ENCODE measurements around the gene DHCR7.

Gene DHCR7

DNA sequence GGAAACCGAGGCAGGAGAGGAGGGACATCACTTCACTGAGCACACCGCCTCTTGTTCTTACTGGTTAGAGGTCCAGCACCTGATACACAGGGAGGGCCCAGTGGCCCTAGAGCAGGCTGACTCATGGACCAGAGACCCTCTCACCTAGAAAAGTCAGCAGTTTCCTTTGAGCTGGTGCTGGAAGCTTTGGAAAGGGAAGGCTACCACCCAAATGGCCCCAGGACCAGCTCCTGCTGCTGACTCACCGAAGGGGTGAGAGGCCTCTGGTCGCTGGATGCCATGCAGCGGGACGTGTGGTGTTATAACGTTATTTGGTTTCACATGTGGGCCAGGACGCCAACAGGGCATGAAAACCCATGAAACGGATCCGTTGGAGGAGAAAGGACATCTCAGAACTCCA lies 8.6 kb upstream of the DHCR7 start:
- FAIRE-seq (no peak), DNase-seq (ENCODE audit: low spot score) (no peak)

GRCh38 chr11:71456294-71456693 lies 8.1 kb upstream of the DHCR7 start:
- DNase-seq (ENCODE audit: low spot score) (no peak), FAIRE-seq (no peak)

GRCh38 chr11:71454470-71455113 lies 6.4 kb upstream of the DHCR7 start:
- DNase-seq (ENCODE audit: low spot score) (no peak), FAIRE-seq (no peak)

- FAIRE-seq (no peak), DNase-seq (ENCODE audit: low spot score) (no peak)
These were observed 5.7 kb upstream of the DHCR7 start for GRCh38 chr11:71453918-71454304.

DNA sequence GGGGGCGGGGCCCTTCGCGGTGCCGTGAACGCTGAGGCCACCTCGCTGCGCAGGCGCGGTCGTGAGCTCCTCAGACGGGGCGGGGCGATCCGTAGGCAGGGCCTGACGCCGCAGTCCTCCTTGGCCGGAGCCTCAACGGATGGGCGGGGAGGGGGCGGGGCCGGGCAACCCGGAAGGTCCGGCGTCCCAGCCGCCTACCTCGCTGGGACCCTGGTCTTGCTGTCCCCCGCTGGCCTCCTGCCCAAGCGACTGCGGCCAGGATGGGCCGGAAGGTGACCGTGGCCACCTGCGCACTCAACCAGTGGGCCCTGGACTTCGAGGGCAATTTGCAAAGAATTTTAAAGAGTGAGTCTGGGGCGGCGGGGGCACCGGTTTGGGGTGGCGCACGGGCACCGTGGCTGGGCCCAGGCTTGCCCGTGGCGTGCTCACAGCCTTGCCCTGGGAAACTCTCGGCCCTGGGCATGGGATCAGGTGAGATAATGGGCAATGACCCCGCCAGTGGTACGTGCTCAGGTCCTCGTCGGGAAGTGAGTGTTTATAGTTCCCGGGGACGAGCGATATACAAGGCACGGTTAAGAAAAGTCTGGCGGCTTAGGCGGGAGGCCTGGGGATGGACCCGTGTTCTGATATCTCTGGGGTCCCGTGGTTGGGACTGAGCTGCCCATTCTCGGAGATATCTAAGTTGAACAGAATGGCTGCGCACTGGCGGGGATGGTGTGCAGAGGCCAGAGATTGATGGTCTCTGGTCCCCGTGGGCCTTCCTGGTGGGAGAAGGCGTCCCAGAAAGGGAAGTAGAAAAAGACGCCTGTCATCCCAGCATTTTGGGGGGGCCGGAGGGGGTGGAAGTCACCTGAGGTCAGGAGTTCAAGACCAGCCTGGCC lies 5.1 kb upstream of the DHCR7 start, which contains the start of gene NADSYN1:
Gene NADSYN1, plus strand, starts transcription at position 167 of the 881 bp plus-strand sequence. Its CDS starts 94 bp downstream, at position 261.
- DNase-seq (ENCODE audit: low spot score), result peak; percentile 99
- FAIRE-seq, result no peak

DNA sequence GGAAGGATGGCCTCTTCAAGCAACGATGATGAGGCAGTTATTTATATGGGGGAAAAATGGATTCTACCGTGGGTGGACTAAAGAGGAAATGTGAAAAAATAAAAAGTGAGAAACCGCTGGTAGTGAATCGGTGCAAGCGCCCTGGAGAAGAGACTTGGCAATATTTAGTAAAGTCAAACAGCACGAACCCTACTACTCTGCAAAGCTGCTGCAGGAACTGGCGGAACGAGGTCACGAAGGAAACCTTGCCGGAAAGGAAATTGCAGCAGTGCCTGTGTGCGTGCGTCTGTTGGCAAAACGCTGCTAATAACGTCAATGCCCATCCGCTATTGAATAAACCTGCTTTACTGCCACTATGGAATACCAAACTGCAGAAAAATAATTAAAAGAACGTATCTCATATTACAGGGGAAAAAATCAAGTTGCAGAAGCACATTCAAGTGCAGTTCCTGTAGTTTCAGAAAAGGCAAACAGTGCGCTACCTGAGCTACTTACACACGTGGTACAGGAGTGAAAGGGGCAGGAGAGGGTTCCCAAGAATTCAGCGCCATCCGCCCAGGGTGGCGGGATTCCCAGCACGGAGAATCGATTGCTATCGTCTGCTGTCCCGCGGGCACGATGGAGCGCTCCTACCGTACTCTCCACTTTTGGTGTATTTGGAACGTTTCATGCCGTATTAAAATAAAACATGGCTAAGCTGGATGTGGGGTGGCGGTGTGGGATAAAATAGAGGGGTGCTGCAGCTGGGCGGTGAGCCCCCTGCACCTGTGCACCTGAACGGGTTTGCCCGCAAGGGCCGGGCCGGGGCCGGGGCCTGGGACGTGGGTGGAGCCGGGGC lies 4.2 kb upstream of the DHCR7 start:
- FAIRE-seq (no peak), DNase-seq (ENCODE audit: low spot score) (no peak)

GRCh38 chr11:71451596-71452198 lies 3.5 kb upstream of the DHCR7 start:
- no peak for FAIRE-seq
- DNase-seq (ENCODE audit: low spot score), result no peak

GRCh38 chr11:71450939-71451338 lies 2.7 kb upstream of the DHCR7 start:
- no peak for DNase-seq (ENCODE audit: low spot score)
- FAIRE-seq, result no peak

DNA sequence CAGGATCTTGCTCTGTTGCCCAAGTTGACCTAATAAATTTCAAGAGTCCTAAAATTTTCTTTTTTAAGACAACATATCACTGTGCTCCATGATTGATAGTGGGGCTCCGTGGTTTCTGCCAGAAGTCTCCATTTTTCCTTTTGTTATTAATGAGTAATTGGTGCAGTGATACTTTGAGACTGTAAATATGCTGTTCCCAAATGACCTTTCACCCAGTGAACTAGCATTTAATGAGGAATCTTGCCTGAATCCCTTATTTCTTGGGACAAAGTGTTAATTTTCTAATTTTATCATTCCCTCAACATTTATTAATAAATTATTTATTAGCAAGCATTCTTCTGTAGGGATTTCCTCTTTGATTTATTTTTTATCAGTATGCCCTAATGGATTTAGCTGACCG lies 2.3 kb upstream of the DHCR7 start:
- DNase-seq (ENCODE audit: low spot score) (no peak), FAIRE-seq (no peak)

- DNase-seq (ENCODE audit: low spot score) (no peak), FAIRE-seq (no peak)
These were observed 1.4 kb upstream of the DHCR7 start for GRCh38 chr11:71449596-71449995.

DNA sequence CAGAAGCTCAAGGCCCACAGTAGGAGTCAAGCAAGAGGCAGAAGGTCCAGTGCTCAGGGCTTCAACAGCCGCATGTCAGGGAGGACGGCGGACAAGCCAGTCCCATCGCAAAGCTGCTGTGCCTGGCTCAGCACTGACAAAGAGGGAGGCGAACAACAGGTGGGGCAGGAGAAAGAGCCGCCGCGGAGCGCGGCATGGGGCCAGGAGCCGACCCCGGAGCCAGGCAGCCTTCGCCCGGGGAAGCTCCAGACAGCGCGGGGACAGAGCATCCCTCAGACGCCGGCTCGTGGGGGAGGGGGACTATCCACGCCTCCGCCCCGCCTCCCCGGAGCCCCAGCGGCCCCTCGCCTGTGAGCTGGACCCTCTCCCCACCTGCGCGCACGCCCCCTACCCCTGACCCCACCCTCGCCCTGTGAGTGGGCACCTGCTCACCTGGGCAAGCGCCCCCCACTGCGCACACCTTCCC lies 369 bp downstream of the DHCR7 start:
- peak; percentile 48 for DNase-seq (ENCODE audit: low spot score)
- FAIRE-seq, result no peak

DNA sequence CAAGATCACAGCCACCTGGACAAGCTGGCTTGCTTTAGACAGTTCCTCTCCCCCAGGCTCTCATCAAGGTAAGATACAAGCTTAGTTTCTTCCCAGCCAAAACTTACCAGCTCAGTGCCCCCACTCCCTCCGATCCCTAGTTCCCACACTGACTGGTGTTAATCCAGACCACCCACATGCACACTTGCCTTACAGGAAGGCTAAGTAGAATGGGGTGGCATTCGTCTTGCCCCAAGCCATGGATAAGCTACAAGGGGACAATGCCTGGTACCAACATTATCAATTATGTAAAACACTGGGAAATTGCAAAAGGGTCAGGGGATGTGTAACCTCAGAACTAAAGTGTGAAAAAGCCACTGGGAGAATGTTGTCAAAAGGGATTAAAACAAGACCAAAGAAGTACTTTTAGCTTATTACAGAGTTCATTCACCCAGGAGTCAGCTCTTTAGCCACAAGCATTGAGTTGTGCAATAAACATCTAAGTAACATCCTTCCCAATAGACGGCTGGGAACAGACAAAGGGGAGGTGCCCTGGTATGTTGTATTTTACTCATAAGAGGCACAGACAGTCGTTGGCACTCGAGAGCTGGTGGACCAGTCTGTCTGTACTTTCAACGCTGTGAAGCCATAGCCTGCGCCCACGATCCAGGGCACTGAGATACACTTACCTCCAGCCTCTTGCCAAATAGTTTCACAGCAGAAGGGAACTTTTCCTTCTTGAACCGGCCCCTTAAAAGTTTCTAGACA lies 1.1 kb downstream of the DHCR7 start:
- FAIRE-seq, result no peak

DNA sequence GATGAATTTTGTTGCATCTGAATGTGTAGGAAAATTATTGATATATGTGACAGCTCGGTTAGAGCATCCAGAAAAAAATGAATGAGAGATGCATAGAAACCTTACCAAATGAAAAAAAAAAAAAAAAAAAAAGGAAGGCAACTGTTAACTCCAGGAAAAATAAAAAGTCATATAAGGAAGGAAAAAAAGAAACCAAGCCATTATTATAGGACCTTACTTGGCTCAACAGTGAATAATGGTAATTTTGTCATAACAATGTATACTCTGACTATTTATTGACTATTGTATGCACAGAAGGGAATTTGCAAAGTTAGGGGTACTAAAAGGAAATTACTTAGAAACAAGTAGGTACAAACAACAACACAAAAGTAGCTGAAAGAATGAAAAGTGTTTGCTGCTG lies 2.0 kb downstream of the DHCR7 start:
- no peak for FAIRE-seq

More for the DNA sequence above, 1.1 kb downstream of the DHCR7 start:
- peak; percentile 22 for DNase-seq (ENCODE audit: low spot score)

GRCh38 chr11:71444811-71445210 lies 3.4 kb downstream of the DHCR7 start:
- no peak for FAIRE-seq
- no peak for DNase-seq (ENCODE audit: low spot score)

More for the DNA sequence above, 2.0 kb downstream of the DHCR7 start:
- DNase-seq (ENCODE audit: low spot score), result no peak

GRCh38 chr11:71443736-71444445 lies 4.3 kb downstream of the DHCR7 start:
- DNase-seq (ENCODE audit: low spot score) (no peak), FAIRE-seq (no peak)

DNA sequence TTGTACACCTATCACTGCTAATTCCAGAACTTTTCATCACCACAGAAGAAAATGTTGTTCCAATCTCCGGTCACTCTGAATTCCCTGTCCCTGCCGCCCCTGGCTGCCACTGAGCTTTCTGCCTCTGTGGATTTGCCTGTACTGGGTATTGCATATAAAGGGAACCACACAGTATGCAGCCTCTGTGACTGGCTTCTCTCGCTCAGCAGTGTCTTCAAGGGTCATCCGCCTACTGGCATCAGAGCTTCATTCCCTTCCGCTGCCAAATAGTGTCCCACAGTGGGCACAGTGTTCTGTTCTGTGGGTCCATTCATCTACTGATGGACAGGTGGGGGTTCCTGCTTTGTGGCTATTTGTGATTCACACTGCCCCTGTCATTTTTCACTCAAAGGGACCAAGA lies 5.3 kb downstream of the DHCR7 start:
- DNase-seq (ENCODE audit: low spot score) (no peak), FAIRE-seq (no peak)

- FAIRE-seq (no peak), DNase-seq (ENCODE audit: low spot score) (no peak)
These were observed 6.1 kb downstream of the DHCR7 start for GRCh38 chr11:71442123-71442522.

DNA sequence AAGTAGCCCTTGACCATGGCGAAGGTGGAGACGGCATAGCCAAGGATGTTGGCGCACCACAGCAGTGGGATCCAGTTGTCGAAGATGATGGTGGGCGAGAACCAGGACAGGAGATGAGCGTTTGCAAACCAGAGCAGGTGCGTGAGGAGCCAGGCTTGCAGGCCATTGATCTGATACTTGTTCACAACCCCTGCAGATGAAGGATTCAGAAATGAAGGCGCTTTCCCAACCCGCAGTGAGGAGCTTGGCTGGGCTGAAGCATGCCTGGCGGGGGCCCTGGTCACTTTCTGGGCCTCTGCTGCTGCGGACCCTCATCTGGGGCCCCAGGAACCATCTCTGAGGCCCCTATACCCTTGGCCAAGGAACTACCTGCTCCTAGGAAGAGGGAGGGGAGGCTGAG lies 6.9 kb downstream of the DHCR7 start:
- no peak for DNase-seq (ENCODE audit: low spot score)
- no peak for FAIRE-seq

DNA sequence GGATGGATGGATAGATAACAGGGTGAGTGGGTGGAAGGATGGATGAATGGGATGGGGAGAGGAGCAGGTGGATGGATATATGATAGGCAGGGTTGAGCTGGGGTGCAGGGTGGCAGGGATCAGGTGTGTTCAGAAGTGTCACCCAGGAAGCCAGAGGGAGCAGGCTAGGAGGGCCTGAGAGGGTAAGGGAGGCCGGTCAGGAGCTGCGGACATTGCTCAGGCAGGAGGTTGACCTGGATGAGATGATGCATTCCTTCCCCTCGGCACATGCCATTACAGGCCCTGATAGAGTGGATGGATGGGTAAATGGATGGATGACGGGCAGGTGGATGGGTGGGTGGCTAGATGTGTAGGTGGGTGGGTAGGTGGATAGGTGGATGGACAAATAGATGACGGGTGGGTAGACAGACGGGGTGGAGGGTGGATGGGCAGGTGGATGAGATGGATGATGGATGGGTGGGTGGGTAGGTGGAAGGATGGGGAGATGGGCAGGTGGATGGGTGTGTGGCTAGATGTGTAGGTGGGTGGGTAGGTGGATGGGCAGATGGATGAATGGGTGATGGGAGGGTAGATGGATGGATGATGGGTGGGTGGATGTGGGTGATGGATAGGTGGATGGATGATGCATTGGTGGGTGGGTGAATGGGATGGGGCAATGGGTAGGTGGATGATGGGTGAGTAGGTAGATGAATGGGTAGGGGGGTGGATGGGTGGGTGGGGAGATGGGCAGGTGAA lies 8.0 kb downstream of the DHCR7 start:
- no peak for DNase-seq (ENCODE audit: low spot score)
- peak; percentile 48 for FAIRE-seq

Measured in urothelium cell line (cell line).